GM18951 (cell line): ENCODE measurements around the gene PARD3B.

Source experiments
- POLR2A ChIP-seq: IDR thresholded peaks from 4 replicates; pipeline ENCODE4 v1.6.1; 2011; ENCODE audit warnings: mild to moderate bottlenecking; ENCODE audit not compliant: insufficient read length, insufficient read depth; ENCODE audit errors: extremely low read depth
- in situ Hi-C: fragments of 300-500 bp; cut with MboI; formaldehyde crosslinking; loops from one replicate; pipeline ENCODE4 v1.12.0; 2022; ENCODE audit warnings: low sequenced_read_pairs, mixed read lengths, inconsistent platforms; ENCODE audit not compliant: unreplicated experiment

PARD3B gene

DNA sequence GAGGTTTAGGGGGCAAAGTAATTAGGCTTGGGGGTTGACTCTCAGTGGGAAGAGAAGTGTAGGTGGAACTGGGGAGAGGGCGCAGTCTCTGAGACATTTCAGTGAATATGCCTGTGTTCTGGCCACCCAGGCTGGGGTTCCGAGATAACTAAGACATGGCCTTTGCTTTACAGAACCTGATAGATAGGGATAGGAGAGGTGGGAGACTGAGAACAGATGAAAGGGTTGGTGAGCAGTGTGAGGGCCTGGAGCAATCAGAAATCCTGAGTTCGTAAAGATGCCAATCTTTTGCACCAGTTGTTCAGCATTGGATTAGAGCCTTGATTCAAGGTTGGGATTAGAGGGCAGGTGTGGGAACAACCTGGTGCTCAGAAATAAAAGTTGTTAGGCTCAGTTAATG lies 15.6 kb downstream of the PARD3B start:
- TF ChIP-seq POLR2A, result no peak
- in situ Hi-C loops, result no loop called here

DNA sequence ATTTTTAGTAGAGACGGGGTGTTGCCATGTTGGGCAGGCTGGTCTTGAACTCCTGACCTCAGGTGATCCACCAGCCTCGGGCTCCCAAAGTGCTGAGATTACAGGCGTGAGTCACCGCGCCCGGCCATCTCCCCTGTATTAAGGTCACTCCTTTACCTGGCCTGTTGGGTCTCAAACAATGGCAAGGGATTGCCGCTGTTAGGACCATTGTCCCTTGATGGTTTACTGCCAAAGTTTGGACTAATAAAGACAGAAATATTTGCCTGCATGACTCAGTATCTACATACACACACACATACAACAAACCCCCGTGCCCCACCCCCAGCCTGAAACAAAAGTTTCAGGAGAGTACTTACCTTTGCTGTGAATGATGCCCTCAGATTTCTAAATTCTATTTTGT lies 16.5 kb downstream of the PARD3B start:
- in situ Hi-C loops, result no loop called here
- no peak for TF ChIP-seq POLR2A

DNA sequence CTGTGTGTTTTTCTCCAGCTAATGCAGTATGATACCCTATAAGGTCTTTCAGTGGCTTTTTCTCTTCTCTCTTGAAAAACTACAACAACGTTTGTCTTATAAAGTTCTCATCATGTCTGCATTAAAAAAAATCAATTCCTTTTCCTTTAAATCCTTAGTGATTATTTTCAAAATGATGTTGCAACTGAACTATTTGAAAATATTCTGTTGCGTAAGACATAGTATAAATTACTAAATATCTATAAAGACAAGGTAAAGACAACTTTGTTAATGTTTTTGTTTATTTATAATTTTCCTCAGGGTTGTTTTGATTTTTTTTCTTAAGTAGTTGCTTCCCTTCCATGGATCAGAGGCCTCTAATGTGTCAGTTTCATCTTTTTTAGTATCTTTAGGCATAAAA lies 21.2 kb downstream of the PARD3B start:
- no peak for TF ChIP-seq POLR2A
- in situ Hi-C loops, result no loop called here

DNA sequence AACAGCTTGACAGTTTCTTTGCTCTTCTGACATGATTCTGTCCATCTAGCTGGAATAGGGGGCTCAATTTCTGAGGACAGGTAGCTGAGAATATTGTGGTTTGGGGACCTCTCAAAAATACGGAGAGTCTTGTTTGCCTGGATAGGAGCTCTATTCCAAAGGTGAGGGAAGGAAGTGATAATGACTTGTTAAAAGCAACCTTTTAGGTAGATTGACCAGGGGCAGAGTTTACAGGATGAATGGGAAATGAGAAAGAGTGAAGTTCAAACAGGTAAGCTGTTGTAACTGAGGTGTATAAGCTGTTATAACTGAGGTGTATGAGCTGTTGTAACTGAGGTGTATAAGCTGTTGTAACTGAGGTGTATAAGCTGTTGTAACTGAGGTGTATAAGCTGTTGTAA lies 25.1 kb downstream of the PARD3B start:
- TF ChIP-seq POLR2A, result no peak
- in situ Hi-C loops, result no loop called here

DNA sequence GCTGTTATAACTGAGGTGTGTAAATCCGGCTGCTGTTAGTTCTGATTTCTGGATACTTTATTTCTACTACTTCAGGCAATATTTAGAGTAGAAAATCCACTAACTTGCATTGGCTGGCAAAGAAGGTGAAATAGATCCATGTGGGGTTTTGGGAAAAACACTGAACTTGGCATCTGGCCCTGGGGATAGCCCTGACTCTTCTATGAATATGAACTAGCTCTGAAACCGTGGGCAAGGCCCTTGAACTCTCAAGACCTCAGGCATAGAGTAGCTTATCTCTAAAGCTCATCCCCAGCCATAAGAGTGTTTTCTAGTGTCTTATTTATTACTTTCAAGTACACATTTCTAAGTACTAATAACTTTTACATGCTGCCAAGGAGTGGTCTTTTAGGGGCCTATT lies 25.8 kb downstream of the PARD3B start:
- in situ Hi-C loops, result no loop called here

DNA sequence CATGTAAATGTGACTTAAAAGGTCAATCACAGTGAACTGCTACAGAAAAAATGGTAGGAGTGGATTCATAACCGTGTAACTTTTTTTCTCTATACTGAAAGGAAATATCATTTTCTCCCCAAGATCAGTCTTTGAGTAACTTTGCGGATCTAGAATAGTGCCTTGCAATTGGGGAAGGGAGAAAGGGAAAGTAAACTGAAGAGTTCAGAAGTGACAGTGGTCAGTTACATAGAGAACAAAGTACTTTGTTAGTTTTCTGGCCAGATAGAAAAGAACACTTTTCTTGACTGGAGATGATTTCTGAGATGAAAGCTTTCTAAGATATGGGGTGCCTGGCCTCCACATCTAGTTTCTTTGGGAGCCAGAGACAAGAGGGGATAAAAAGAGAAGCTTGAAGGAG lies 26.6 kb downstream of the PARD3B start:
- in situ Hi-C loops, result no loop called here
- no peak for TF ChIP-seq POLR2A

More for the DNA sequence above, 25.8 kb downstream of the PARD3B start:
- no peak for TF ChIP-seq POLR2A

DNA sequence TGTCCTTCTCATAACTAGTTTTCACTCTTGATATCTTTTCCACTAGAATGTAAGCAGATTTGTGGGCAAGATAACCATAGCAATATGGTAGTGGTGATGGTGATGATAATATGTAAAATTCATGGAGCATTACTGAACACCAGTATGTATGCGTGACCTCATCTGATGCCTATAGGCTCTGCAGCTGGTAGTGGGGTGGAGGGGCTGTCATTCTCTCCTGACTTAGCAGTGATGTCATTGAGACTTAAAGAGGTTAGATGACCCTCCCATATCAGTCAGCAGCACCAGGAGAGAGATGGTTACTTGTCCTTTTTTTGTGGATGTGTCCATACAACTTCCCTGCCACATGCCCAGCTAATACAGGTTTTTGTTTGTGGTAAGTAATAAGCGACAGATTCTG lies 27.9 kb downstream of the PARD3B start:
- TF ChIP-seq POLR2A, result no peak
- in situ Hi-C loops, result no loop called here

DNA sequence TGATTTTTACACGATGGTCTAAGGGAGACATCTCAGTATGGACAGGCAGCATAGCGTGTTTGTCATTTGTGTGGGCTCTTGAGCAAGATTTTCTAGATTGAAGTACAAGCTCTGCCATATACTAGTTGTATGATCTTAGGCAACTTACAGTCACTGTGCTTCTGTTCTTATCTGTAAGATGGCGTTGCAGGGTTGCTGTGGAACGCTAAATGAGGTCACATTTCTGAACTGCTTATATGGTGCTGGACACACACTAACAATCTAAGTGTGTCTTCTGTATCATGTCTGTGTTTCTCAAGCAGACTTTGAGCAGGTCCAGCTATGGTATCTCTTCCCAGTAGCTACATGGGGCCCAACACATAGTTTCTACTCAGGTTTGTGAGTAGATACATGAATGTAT lies 29.2 kb downstream of the PARD3B start:
- in situ Hi-C loops, result no loop called here
- no peak for TF ChIP-seq POLR2A

DNA sequence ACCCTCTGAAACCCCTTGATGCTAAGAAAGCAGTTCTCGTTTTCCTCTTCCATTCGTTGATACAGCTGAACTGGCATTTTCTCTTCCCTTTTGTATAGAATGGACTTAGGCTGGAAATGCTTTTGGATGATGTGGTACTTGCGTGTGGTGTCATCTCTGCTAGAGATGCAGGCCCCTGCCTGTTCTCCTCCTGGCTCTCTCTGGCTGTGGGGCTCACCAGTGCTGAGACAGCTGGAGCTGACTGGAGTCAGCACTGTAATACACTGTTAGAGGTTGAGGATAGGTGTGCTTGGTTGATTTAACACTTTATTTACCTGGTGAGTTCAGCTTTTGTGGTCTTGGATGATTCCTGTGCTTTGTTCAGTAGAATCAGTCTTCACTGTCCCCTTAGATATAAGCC lies 30.2 kb downstream of the PARD3B start:
- TF ChIP-seq POLR2A, result no peak
- in situ Hi-C loops, result no loop called here

DNA sequence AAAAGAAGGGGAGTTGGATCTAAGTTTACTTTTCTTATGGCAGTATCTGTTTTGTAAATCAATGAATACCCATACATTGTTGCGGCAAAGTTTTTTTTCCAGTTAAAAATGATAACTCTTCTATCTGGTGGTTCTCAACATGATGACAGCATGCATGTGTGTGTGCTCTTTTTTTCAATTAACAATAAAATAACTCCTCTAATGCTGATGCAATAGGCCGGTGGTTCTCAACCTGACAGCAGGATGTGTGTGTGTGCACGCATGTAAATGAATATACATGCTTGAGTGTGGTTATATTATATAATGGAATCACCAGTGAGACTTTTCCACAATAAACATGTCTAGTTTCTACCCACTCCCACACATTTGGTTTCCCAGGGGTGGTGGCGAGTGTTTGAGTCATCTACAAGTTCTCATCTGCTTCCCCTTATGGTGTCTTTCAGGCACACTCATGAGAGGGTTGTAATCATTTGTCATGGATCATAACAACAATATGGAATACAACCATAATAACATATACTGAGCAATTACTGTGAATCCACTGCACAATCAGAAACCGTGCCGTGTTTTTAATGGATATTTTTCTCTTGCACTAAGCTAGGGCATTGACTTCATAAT lies 31.2 kb downstream of the PARD3B start:
- in situ Hi-C loops, result no loop called here

DNA sequence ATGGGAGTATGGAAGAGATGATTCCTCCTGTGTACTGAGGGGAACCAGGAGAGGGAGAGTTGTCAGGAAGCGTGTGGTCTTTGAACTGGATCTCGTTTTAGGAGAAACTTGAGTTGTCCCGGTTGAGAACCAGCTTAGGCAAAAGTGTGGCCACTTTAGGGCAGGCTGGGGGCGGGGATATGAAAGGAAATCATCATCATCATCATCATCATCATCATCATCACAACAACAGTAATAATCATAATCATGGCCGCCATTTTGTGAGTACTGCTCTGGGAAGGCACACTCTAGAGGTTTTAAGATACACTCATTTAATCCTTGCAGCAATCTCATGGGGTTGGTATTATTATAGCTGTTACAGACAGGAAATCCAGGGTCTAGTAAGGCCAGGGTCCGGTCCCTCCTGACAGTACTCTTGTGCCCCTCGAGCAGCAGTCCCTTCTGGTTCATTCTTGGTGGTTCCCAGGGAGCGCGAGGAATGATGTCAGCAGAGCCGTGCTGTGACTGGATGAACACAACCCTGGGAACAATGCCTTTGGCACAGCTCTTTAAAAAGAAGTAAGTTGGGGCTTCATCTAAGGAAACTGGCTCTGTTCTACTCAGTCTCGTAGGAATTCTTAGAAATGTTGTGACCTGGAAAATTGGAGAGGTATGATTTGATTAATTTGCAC lies 33.8 kb downstream of the PARD3B start:
- in situ Hi-C loops, result no loop called here
- TF ChIP-seq POLR2A, result no peak

More for the DNA sequence above, 31.2 kb downstream of the PARD3B start:
- TF ChIP-seq POLR2A, result no peak

DNA sequence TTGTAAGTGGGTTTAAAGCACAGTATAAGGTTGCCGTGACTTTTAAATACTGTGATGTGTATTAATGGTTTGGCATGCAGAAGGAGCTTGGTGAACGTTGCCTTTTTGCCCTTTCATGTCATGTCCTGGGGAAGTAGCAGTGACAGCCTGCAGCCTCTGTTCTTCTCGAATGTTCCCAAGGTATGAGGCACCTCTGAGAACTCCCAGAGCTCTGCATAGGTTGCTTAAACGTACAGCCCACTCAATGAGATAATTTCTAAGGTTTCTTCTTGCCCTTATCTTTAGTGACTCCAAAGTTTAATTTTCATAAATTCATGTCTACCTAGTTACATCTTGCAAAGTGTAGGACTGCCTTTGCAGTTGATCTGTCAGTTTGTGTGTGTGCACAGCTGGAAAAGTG lies 36.7 kb downstream of the PARD3B start:
- TF ChIP-seq POLR2A, result no peak
- in situ Hi-C loops, result no loop called here

DNA sequence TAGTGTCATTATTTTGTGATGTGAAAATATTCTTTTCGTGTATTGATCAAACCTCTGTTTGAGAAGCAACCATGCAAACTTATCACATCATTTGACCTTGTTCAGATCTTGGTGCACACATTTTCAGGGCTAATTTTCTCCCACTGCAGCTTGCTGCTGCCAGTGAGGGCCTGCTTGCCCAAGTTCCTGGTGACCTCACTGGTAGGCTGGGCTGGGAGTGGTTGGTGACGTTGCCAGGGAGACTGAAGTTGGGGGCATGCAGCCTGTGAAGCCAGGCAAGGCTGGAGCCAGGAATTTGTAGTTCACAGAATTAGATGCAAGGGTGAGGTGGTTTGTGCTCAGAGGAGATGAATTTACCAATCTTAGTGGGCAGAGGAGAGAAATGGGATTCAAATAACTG lies 38.5 kb downstream of the PARD3B start:
- no peak for TF ChIP-seq POLR2A
- in situ Hi-C loops, result no loop called here

DNA sequence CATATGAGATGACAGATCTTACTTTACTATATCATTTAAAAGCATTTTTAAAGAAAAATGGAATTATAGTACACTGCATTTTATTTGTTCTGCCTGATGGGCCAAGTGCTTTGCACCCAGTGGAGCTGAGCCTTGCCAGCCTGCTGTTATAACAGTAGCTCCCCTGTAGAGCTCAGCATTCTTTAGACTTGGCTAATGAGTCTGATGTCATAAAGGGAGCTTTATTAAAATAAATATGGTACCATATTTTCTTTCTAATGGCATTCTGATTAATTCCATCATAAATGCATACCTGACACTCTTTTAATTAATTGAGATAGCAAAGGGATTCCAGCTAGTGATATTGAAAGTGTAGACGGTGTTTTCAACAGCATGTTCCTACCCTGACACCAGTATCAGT lies 40.7 kb downstream of the PARD3B start:
- in situ Hi-C loops, result no loop called here
- no peak for TF ChIP-seq POLR2A

DNA sequence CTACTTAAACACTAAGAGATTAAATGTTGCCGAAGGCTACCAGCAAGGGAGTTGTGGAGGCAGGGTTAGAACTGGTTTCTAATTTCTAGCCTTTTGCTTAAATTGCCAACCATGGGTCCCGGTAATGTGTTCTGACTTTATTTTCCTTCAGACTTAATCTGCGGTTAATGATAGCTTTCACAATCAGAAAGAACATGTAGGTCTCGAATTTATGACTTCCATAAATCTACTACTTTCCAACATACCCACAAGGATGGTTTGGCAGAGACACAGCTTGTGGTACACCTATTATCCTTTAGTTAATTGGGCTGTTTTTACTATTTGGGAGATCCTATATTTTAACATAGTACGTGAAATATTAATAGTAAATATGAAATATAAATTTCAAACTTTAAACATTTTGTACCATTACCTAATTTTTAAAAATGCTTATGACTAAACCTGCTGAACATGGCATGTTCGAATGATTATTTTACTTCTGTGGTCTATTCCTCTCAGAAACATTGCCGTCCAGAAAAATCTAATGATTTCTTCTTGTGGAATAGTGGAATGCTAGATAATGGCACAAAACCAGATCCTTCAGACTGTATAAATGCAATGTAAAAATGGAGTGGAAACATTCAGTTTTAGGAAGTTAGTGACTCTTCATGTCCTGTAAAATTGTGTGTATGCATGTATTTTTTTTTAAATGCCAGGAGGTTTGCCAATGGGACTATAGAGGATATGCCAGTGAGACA lies 41.3 kb downstream of the PARD3B start:
- TF ChIP-seq POLR2A, result no peak
- in situ Hi-C loops, result no loop called here
